Neuronal stem cell (in vitro differentiated cells): ENCODE data around the gene POLE.
A peak's percentile ranks its signal among the peaks of the same experiment; 100 is the strongest.

Experiments used
- DNase-seq: peaks from one replicate; pipeline ENCODE4 v3.0.0-alpha.2; 2013; ENCODE audit warnings: low spot score
- H2AFZ ChIP-seq: one replicate; pipeline ENCODE4 v1.6.1; 2013; ENCODE audit warnings: mild to moderate bottlenecking, low read length, inconsistent platforms
- H2AK5ac ChIP-seq: 2 replicates; pipeline ENCODE4 v1.6.1; 2013; ENCODE audit warnings: low read depth, mild to moderate bottlenecking, inconsistent platforms, low read length, moderate library complexity, mixed read lengths
- H2BK120ac ChIP-seq: 2 replicates; pipeline ENCODE4 v1.6.1; 2013; ENCODE audit warnings: low read depth, mild to moderate bottlenecking, inconsistent platforms, low read length, moderate library complexity, mixed read lengths
- H2BK12ac ChIP-seq: one replicate; pipeline ENCODE4 v1.6.1; 2013; ENCODE audit warnings: low read length, inconsistent platforms
- H2BK15ac ChIP-seq: 2 replicates; pipeline ENCODE4 v1.6.1; 2013; ENCODE audit warnings: mild to moderate bottlenecking, low read length, inconsistent platforms, mixed read lengths
- H2BK5ac ChIP-seq: one replicate; pipeline ENCODE4 v1.6.1; 2013; ENCODE audit warnings: inconsistent platforms, mild to moderate bottlenecking, low read length, moderate library complexity
- H3K14ac ChIP-seq: one replicate; pipeline ENCODE4 v1.6.1; 2013; ENCODE audit warnings: low read length, inconsistent platforms
- H3K18ac ChIP-seq: 2 replicates; pipeline ENCODE4 v1.6.1; 2013; ENCODE audit warnings: low read length, inconsistent platforms
- H3K23ac ChIP-seq: 2 replicates; pipeline ENCODE4 v1.6.1; 2013; ENCODE audit warnings: low read depth, mild to moderate bottlenecking, mixed read lengths, low read length, inconsistent platforms; ENCODE audit not compliant: poor library complexity
- H3K27ac ChIP-seq: replicated peaks from 3 replicates; pipeline ENCODE4 v1.5.1; 2013; ENCODE audit warnings: low read length, inconsistent platforms
- H3K27me3 ChIP-seq, 3 experiments: 2 replicates each; pipeline ENCODE4 v1.6.1; 2013; ENCODE audit warnings: low read length in 3 of 3, mild to moderate bottlenecking in 2 of 3, inconsistent platforms in 1 of 3, low read depth in 1 of 3, mixed read lengths in 1 of 3, moderate library complexity in 1 of 3; ENCODE audit not compliant: control insufficient read depth in 3 of 3, insufficient read depth in 3 of 3
- H3K36me3 ChIP-seq, 2 donors: replicated peaks in 1 of 2; 2 replicates each; pipeline ENCODE4 v1.6.1; 2013; ENCODE audit warnings: low read length in 2 of 2; ENCODE audit not compliant: control insufficient read depth in 2 of 2, insufficient read depth in 2 of 2
- H3K4ac ChIP-seq: 2 replicates; pipeline ENCODE4 v1.6.1; 2013; ENCODE audit warnings: inconsistent platforms, mild to moderate bottlenecking, low read length, moderate library complexity
- H3K4me1 ChIP-seq, 2 donors: 1 replicate in 1 of 2; 2 replicates in 1 of 2; pipeline ENCODE4 v1.6.1; 2013; ENCODE audit warnings: low read length in 2 of 2, low read depth in 1 of 2; ENCODE audit not compliant: control insufficient read depth in 2 of 2, insufficient read depth in 1 of 2
- H3K4me2 ChIP-seq: one replicate; pipeline ENCODE4 v1.6.1; 2013; ENCODE audit warnings: mild to moderate bottlenecking, low read length, inconsistent platforms; ENCODE audit not compliant: insufficient read depth, poor library complexity, severe bottlenecking
- H3K4me3 ChIP-seq, 2 donors: 2 replicates each; pipeline ENCODE4 v1.5.1; 2013; ENCODE audit warnings: low read length in 2 of 2, mild to moderate bottlenecking in 2 of 2, inconsistent platforms in 1 of 2, moderate library complexity in 1 of 2
- H3K79me1 ChIP-seq: one replicate; pipeline ENCODE4 v1.6.1; 2013; ENCODE audit warnings: low read depth, mild to moderate bottlenecking, inconsistent platforms, low read length, moderate library complexity
- H3K9ac ChIP-seq: one replicate; pipeline ENCODE4 v1.6.1; 2013; ENCODE audit warnings: mild to moderate bottlenecking, low read depth, low read length, inconsistent platforms; ENCODE audit not compliant: poor library complexity
- H3K9me3 ChIP-seq, 2 donors: replicated peaks in 1 of 2; 2 replicates each; pipeline versions ENCODE3 to v1.6.1; 2013; ENCODE audit warnings: low read length in 2 of 2, mild to moderate bottlenecking in 2 of 2, inconsistent platforms in 1 of 2, low read depth in 1 of 2, mixed read lengths in 1 of 2, moderate library complexity in 1 of 2; ENCODE audit not compliant: control insufficient read depth in 2 of 2, insufficient read depth in 1 of 2
- H4K8ac ChIP-seq: one replicate; pipeline ENCODE4 v1.6.1; 2013; ENCODE audit warnings: low read depth, mild to moderate bottlenecking, inconsistent platforms, low read length, moderate library complexity
- H4K91ac ChIP-seq: one replicate; pipeline ENCODE4 v1.6.1; 2013; ENCODE audit warnings: low read length, low read depth, mild to moderate bottlenecking, inconsistent platforms; ENCODE audit not compliant: poor library complexity
- WGBS, 2 donors: extraction: QIAGEN DNeasy Blood & Tissue Kit; methylation state at CpG; one replicate each; pipeline ENCODE4 v1.1.7; 2013; ENCODE audit warnings: missing lambda C conversion rate in 2 of 2, mixed read lengths in 1 of 2; ENCODE audit not compliant: insufficient read length in 2 of 2, insufficient replicate concordance in 1 of 2; ENCODE audit errors: extremely low coverage in 2 of 2; 5-methylcytosine and 5-hydroxymethylcytosine counted together

The POLE gene

DNA sequence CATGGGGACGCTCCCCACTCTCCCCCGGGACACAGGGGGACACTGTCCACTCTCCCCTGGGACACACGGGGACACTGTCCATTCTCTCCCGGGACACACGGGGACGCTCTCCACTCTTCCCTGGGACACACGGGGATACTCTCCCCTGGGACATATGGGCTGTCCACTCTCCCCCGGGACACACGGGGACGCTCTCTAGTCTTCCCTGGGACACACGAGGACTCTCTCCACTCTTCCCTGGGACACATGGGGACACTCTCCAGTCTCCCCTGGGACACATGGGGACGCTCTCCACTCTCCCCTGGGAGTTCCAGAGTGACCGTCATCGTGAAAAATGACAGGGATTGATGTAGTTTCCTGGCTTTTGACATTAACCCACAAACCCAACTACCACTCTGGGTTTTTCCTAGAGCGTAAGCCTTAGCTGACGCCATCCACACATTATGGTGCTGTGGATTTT lies 71.5 kb downstream of the POLE start:
- peak overlapping the region; percentile 56 for H3K14ac ChIP-seq
- H3K4me3 ChIP-seq = no peak overlapping the region
- no peak overlapping the region for H3K9ac ChIP-seq
- no peaks in the 10 kb centered on the region for H3K4me1 ChIP-seq
- peak overlapping the region; percentile 3 for H2BK15ac ChIP-seq
- H3K27me3 ChIP-seq = peaks cover 23 to 71% (median 54%) of the 10 kb centered on the region in 3 experiments
- no peak overlapping the region for H3K4ac ChIP-seq
- H3K18ac ChIP-seq = no peak overlapping the region
- H4K91ac ChIP-seq = no peak overlapping the region
- no peak overlapping the region for H3K23ac ChIP-seq
- peak overlapping the region; percentile 16 for H2BK12ac ChIP-seq
- H2BK120ac ChIP-seq = peak overlapping the region; percentile 11
- no peak overlapping the region for H2AFZ ChIP-seq
- no peak for DNase-seq
- H3K79me1 ChIP-seq = no peaks in the 10 kb centered on the region
- no peaks in the 10 kb centered on the region for H3K36me3 ChIP-seq
- no peak overlapping the region for H3K4me2 ChIP-seq
- H3K27ac ChIP-seq = no peak overlapping the region
- no peak overlapping the region for H2BK5ac ChIP-seq
- H4K8ac ChIP-seq = no peak overlapping the region
- no CpG with 5 or more reads among the region's 16 CpGs for WGBS, 2 donors
- H3K9me3 ChIP-seq = peaks cover 28 to 31% of the 10 kb centered on the region in 2 donors
- H2AK5ac ChIP-seq = peak overlapping the region; percentile 28

DNA sequence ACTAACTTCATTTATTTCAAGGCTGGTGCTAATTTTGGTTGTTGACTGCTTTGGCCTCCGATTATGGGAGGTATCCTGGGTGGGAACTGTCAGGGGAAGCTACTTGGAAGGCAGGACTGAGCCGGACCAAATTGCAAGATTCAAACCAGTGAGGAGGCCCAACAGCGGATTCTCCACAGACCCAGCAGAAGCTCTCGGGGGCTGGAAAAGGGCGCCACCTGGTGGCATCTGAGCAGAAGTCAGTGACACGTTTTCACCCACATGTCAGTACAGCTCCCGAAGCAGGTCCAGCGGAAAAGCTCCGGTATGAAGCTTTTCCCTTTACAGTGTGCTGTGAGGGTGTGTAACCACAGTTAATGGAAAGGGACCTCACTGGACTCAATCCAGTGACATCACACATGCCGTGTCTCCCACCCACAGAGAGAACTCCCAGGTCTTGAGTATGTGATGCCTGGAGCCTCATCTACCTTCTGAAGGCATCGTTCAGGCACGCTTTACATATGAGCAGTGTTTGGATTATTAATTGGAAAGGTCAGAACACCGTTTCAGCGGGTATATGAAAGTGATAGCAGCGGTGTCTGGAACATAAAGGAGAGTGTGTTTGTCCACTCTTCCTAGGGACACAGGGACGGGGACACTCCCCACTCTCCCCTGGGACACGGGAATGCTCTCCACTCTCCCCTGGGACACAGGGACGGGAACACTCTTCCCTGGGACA lies 72.1 kb downstream of the POLE start:
- Histone ChIP-seq H3K27ac (no peak overlapping the region), H4K8ac (no peak overlapping the region), H2BK5ac (no peak overlapping the region), H2BK12ac (peak overlapping the region; percentile 16), H3K79me1 (no peaks in the 10 kb centered on the region), H2AFZ (no peak overlapping the region), H2BK15ac (peak overlapping the region; percentile 3), H2AK5ac (no peak overlapping the region), H3K18ac (no peak overlapping the region), H3K27me3 (peaks cover 23 to 71% (median 49%) of the 10 kb centered on the region in 3 experiments), H3K14ac (no peak overlapping the region), H3K9ac (no peak overlapping the region), H3K4me1 (peaks cover 0 to 5% of the 10 kb centered on the region in 2 donors), H3K9me3 (peaks cover 28 to 31% of the 10 kb centered on the region in 2 donors), H3K36me3 (no peaks in the 10 kb centered on the region), H4K91ac (no peak overlapping the region), H3K4ac (no peak overlapping the region), H3K4me3 (no peak overlapping the region), H3K23ac (no peak overlapping the region), H3K4me2 (no peak overlapping the region), H2BK120ac (peak overlapping the region; percentile 11)
- DNase-seq = peak; percentile 81
- no CpG with 5 or more reads among the region's 18 CpGs for WGBS, 2 donors

DNA sequence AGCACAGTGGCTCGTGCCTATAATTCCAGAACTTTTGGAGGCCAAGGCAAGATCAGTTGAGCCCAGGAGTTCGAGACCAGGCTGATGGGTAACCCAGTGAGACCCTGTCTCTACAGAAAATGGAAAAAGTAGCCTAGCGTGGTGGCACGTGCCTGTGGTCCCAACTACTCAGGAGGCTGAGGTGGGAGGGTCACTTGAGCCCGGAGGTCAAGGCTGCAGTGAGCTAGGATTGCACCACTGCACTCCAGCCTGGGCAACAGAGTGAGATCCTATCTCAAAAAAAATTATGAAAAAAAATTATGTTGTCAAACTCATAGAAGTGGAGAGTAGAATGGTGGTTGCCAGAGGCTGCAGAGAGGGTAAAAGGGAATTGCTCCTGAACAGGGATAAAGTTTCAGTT lies 73.1 kb downstream of the POLE start:
- Histone ChIP-seq H2AK5ac (no peak overlapping the region), H2BK15ac (no peak overlapping the region), H3K14ac (no peak overlapping the region), H3K4me2 (no peak overlapping the region), H4K8ac (no peak overlapping the region), H2BK120ac (no peak overlapping the region), H3K27me3 (peaks cover 21 to 67% (median 43%) of the 10 kb centered on the region in 3 experiments), H3K79me1 (no peaks in the 10 kb centered on the region), H2BK12ac (no peak overlapping the region), H2BK5ac (no peak overlapping the region), H3K9ac (no peak overlapping the region), H3K18ac (no peak overlapping the region), H3K9me3 (peaks cover 28 to 31% of the 10 kb centered on the region in 2 donors), H3K4ac (no peak overlapping the region), H3K27ac (no peak overlapping the region), H4K91ac (no peak overlapping the region), H3K23ac (no peak overlapping the region), H2AFZ (no peak overlapping the region), H3K4me1 (peaks cover 0 to 7% of the 10 kb centered on the region in 2 donors), H3K36me3 (no peaks in the 10 kb centered on the region), H3K4me3 (no peak overlapping the region)
- no peak for DNase-seq
- WGBS, 2 donors = no CpG with 5 or more reads among the region's 5 CpGs

DNA sequence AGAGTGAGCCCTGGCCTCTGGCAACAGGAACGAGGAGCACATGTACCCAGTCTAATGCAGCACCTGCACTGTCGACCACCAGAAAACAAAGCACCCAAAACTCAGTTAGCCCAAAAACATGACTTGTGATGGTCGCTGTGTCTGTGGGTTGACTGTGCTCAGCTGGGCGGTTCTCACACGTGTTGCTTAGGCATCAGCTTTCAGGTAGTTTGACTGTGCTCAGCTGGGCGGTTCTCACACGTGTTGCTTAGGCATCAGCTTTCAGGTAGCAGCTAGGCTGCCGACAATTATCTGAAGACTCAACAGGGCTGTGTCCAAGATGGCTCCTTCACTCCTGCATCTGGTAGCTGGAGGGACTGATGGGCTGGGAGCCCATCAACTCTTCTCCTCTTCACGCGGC lies 75.5 kb downstream of the POLE start:
- H2AFZ ChIP-seq = no peak overlapping the region
- no peaks in the 10 kb centered on the region for H3K79me1 ChIP-seq
- H3K4ac ChIP-seq = no peak overlapping the region
- H3K4me3 ChIP-seq = no peak overlapping the region
- no peak for DNase-seq
- peaks cover 12 to 20% of the 10 kb centered on the region in 2 donors for H3K9me3 ChIP-seq
- H2BK12ac ChIP-seq = no peak overlapping the region
- H3K9ac ChIP-seq = no peak overlapping the region
- no peak overlapping the region for H3K18ac ChIP-seq
- peak overlapping the region; percentile 81 for H2AK5ac ChIP-seq
- no peak overlapping the region for H2BK5ac ChIP-seq
- no peak overlapping the region for H3K23ac ChIP-seq
- peaks cover 5 to 17% of the 10 kb centered on the region in 2 donors for H3K4me1 ChIP-seq
- no peaks in the 10 kb centered on the region for H3K36me3 ChIP-seq
- H4K91ac ChIP-seq = no peak overlapping the region
- H4K8ac ChIP-seq = no peak overlapping the region
- no peak overlapping the region for H2BK120ac ChIP-seq
- no peak overlapping the region for H3K4me2 ChIP-seq
- H3K27ac ChIP-seq = no peak overlapping the region
- no peak overlapping the region for H2BK15ac ChIP-seq
- peaks cover 8 to 56% (median 27%) of the 10 kb centered on the region in 3 experiments for H3K27me3 ChIP-seq
- WGBS, 2 donors = no CpG with 5 or more reads among the region's 10 CpGs
- H3K14ac ChIP-seq = no peak overlapping the region
